Rectal smooth muscle tissue (tissue), 1 donor: Measurements from ENCODE around the gene SLC22A25.

Experiments used
- H3K27ac ChIP-seq: one replicate; pipeline ENCODE4 v1.7.0; 2013; ENCODE audit warnings: low read depth, low read length, inconsistent platforms
- H3K27me3 ChIP-seq: one replicate; pipeline ENCODE4 v1.7.0; 2013; ENCODE audit warnings: low read length; ENCODE audit not compliant: control insufficient read depth, insufficient read depth
- H3K36me3 ChIP-seq: one replicate; pipeline ENCODE4 v1.7.0; 2013; ENCODE audit warnings: low read length; ENCODE audit not compliant: control insufficient read depth, insufficient read depth
- H3K4me1 ChIP-seq: one replicate; pipeline ENCODE4 v1.7.0; 2013; ENCODE audit warnings: low read length; ENCODE audit not compliant: control insufficient read depth, insufficient read depth
- H3K4me3 ChIP-seq: one replicate; pipeline ENCODE4 v1.7.0; 2013; ENCODE audit warnings: low read length
- H3K9ac ChIP-seq: one replicate; pipeline ENCODE4 v1.7.0; 2013; ENCODE audit warnings: low read length

SLC22A25 gene

DNA sequence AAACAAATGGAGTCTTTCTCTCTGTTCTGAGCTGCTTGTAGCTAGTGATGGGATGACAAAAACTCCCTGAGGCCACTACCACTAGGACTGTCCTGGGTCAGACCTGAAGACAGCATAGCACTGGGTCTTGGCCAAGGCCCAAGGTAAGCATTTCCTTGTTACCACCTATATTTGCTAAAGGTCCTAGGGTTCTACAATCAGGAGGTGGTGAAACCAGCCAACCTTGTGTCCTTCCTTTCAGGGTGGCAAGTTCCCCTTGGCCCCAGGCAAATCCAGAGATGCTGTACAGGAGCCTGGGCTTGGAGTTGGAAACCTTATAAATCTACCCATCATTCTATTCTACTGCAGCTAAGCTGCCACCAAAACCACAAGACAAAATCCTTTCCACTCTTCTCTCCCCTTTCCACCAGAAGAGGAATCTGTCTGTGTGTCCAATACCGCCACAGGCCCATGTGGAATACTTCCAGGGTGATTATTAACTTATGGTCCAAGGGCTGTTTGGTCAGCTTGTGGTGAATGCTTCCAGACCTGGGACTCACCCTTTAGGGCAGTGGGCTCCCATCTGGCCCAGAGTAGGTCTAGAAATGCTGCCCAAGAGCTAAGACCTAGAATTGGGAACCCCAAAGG is 16.8 kb downstream of the SLC22A25 start:
- H3K36me3 ChIP-seq = no peaks in the 10 kb centered on the region
- H3K4me3 ChIP-seq = no peak overlapping the region
- no peak overlapping the region for H3K9ac ChIP-seq
- H3K27ac ChIP-seq = no peak overlapping the region
- no peaks in the 10 kb centered on the region for H3K27me3 ChIP-seq
- H3K4me1 ChIP-seq = no peaks in the 10 kb centered on the region

DNA sequence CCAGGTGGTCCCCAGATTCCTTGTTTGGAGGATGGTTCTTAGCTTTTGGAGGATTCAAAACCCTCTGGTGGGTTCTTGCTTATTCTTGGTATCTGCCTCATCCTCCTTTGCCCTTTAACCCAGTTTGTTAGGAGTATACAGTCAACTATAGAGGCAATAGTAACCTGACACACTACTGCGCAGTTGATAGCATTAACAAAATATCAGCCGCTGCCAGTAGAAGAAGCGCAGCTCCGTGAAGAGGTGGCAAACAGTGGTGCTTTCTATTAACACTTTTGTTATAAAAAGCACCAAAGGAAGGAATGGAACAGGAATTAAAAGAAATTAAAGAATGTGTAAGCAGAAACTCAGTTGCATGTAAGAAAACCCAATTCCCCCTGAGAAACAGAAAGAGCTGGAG is 29.3 kb downstream of the SLC22A25 start:
- Histone ChIP-seq H3K36me3 (no peaks in the 10 kb centered on the region), H3K4me3 (no peak overlapping the region), H3K9ac (no peak overlapping the region), H3K4me1 (no peaks in the 10 kb centered on the region), H3K27me3 (no peaks in the 10 kb centered on the region), H3K27ac (no peak overlapping the region)

GRCh38 chr11:63212742-63213141 is 30.7 kb downstream of the SLC22A25 start:
- Histone ChIP-seq H3K9ac (no peak overlapping the region), H3K27ac (no peak overlapping the region), H3K4me1 (no peaks in the 10 kb centered on the region), H3K36me3 (no peaks in the 10 kb centered on the region), H3K27me3 (no peaks in the 10 kb centered on the region), H3K4me3 (no peak overlapping the region)

- no peaks in the 10 kb centered on the region for H3K36me3 ChIP-seq
- no peak overlapping the region for H3K9ac ChIP-seq
- H3K4me3 ChIP-seq = no peak overlapping the region
Observed at GRCh38 chr11:63210111-63210510, 33.3 kb downstream of the SLC22A25 start.

More at GRCh38 chr11:63210111-63210510, 33.3 kb downstream of the SLC22A25 start:
- H3K27me3 ChIP-seq = no peaks in the 10 kb centered on the region
- no peak overlapping the region for H3K27ac ChIP-seq
- H3K4me1 ChIP-seq = no peaks in the 10 kb centered on the region
